CD4-positive, alpha-beta T cell treated with Interleukin-4 for 1 hour (primary cell): ENCODE data around the gene DDX21.
A peak's percentile ranks its signal among the peaks of the same experiment; 100 is the strongest.
"Not testable (repeated sequence)": the region's sequence is repeated elsewhere in the genome, so short reads cannot be mapped to it uniquely, and the experiment has no call there.

Source experiments
- DNase-seq, 2 donors: peaks; one replicate each; pipeline ENCODE4 v3.0.0-alpha.2; 2020 to 2022

The DDX21 gene

DNA sequence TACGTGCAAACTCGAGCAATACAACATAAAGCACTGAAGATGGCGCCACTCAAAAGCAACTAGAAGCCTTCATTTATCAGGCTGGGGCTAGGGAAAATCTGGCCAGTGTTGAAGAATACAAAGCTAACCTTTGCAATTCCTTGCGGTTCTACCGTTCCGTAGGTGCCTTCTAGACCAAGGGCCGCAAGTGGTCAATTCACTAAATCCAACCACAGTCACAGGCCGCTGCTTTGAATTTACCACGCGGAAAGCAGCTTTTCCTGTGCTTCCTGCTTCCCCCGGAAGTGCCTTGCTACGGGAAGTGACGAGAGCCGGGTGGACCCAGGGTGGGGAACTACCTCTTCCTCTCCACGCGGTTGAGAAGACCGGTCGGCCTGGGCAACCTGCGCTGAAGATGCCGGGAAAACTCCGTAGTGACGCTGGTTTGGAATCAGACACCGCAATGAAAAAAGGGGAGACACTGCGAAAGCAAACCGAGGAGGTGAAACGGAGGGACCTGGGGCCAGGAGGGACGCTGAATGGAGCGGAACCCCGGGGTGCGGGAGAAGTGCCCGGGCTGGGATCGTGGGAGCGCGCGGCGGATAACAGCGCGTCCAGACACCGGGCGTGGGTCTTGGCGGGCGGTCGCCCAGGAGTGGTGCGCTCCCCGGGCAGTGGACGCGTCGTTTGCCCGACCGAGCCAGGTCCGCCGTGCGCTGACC, at the start of gene DDX21:
Gene DDX21, plus strand, starts transcription at position 339 of the 701 bp plus-strand sequence. Its CDS starts 56 bp downstream, at position 395.
- DNase-seq: peak; percentile 91 to 92

DNA sequence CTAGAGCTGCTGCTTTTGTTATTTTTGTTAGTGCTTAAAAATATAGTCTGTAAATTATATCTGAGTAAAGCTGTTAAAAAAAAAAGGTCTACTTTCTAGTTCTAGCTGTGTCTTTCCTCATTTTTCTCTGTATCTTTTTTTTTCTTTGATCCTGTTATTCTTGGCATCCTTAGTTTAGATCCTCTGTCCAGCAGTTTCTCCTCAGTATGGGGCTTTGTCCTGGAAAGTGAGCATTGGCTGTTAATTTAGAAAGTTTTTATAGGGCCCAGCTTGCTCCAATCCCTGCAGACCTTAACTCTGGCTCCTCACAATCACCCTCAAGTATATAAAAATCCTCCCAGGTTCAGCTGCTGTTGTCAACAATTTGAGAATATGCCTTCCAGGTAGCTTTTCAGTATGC, 31.4 kb upstream of the DDX21 start:
- DNase-seq: no peak

DNA sequence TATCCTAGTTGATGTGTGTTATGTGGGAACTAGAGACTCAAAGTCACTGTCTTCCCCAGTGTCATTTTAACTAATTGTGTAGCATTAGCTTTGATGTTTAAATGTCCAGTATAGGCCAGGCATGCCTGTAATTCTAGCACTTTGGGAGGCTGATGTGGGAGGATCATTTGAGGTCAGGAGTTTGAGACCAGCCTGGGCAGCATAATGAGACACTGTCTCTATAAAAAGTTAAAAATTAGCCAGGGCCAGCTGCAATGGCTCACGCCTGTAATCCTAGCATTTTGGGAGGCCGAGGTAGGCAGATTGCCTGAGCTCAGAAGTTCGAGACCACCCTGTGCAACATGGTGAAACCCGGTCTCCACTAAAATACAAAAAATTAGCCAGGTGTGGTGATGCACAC, 30.5 kb upstream of the DDX21 start:
- DNase-seq: no peak

DNA sequence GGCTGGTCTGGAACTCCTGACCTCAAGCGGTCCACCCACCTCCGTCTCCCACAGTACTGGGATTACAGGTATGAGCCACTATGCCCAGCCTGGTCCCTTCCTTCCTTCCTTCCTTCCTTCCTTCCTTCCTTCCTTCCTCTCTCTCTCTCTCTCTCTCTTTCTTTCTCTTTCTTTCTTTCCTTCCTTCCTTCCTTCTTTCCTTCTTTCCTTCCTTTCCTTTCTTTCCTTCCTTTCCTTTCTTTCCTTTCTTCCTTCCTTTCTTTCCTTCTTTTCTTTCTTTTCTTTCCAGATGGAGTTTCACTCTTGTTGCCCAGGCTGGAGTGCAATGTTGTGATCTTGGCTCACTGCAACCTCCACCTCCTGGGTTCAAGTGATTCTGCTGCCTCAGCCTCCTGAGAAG, 26.8 kb upstream of the DDX21 start:
- DNase-seq: not testable (repeated sequence)

DNA sequence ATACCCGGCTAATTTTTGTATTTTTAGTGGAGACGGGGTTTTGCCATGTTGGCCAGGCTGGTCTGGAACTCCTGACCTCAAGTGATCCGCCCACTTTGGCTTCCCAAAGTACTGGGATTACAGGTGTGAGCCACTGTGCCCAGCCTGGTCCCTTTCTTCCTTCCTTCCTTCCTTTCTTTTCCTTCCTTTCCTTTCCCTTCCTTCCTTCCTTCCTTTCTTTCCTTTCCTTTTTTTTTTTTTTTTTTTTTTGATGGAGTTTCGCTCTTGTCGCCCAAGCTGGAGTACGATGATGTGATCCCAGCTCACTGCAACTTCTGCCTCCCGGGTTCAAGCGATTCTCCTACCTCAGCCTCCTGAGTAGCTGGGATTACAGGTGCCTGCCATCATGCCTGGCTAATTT, 26.1 kb upstream of the DDX21 start:
- DNase-seq: not testable (repeated sequence)

DNA sequence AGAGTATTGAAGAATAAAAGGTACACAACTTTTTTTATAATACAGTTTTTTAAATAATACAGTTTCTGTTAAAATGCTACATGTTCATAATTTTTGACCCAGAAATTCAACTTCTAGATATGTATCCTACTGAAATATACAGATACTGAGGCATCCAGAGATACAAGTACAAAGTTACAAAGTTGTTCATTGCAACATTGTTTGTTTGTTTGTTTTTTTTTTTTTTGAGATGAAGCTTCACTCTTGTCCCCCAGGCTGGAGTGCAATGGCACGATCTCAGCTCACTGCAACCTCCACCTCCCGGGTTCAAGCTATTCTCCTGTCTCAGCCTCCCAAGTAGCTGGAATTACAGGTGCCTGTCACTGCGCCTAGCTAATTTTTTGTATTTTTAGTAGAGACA, 23.1 kb upstream of the DDX21 start:
- not testable (repeated sequence) for DNase-seq

DNA sequence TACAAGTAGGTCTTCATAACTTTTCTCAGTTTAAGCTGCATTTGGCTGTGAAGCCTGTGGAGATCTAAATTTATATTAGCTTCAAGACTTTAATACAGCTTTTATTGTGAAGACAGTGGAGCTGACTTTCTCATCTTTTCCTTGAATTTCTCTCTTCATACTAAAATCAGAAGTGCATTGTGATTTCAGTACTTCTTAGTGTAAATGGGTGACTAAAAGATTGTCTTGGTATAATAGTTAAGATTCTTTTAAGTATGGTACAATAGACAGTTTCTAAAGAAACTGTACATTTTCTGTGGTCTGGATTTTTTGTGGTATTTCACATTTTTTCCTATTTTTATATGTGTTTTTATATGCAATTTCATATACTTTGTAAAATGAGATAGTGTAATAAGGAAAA, 21.0 kb upstream of the DDX21 start:
- no peak for DNase-seq

DNA sequence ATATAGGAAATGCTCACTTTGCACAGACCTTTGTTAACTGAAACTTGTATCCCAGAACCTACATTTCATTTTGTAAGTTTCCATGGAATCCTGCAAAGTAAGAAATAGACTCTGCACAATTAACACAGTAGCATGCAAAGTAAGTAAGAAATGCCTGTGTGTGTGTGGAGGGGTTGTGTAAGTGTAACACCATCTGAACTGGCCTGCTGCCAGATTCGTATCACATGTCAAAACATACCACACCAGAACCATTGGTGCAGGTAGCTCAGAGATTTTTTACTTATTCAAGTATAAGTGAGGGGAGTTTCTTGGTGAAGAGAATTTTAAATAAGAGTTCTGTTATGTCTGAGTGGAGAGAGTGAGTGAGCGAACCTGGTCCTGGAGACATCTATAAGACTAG, 17.9 kb upstream of the DDX21 start:
- DNase-seq: no peak

DNA sequence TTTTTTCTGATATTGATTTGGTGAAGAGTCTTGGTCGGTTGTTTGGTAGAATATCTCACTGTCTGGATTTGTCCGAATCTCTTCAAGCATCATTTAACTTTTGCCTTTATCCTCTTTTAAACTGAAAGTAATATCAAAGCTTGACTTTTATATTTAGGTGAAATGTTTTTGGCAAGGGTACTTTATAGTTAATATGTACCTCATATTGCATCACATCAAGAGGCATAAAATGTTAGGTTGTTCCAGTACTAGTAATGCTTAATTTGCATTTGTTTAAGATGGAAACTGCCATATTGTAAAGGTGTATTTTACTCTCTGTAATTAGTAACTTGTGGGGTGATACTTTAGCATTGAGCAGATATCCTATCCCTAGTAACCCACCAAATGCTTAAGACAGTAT, 17.1 kb upstream of the DDX21 start:
- no peak for DNase-seq

DNA sequence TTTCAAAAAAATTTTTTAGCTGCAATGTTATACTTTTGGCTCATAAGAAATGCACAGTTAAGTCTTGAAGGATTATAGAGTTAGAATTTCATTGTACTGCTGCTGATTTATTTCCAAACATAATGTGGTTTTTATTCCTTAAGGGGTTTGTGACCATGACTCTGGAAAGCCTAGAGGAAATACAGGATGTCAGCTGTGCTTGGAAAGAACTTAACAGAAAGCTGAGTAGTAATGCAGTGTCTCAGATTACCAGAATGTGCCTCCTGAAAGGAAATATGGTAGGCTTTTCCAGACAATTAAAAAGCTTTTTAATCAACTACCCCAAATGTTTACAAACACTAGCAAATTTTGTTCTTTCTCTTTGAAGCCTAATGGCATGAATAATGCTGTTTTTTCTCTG, 15.1 kb upstream of the DDX21 start:
- DNase-seq: not testable (repeated sequence)

DNA sequence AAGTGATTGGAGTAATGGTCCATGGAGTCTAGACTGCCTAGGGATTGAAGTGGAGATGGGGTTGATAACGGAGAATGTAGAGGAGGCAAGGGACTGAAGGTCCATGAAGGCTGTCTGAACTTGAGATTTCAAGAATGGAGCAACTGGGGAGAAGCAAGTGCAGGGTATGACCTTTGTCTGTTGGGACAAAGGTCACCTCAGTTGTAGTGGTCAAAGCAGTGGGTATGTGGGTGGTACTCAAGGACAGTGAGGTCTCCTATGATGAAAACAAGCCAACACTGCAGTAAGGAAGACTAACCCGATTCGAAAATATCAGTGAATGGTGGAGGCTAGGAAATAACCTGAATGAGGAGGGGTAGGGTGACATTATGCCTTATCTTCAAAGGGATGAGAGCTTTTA, 5.4 kb upstream of the DDX21 start:
- DNase-seq: no peak

DNA sequence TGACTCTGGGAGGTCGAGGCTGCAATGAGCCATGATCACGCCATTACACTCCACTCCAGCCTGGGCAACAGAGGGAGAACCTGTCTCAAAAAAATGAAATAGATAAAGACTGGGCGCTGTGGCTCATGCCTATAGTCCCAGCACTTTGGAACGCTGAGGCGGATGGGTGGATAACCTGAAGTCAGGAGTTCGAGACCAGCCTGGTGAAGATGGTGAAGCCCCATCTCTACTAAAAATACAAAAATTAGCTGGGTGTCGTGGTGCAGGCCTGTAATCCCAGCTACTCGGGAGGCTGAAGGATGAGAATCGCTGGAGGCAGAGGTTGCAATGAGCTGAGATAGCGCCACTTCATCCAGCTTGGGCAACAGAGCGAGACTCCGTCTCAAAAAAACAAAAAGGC, 1.1 kb upstream of the DDX21 start:
- DNase-seq: no peak

DNA sequence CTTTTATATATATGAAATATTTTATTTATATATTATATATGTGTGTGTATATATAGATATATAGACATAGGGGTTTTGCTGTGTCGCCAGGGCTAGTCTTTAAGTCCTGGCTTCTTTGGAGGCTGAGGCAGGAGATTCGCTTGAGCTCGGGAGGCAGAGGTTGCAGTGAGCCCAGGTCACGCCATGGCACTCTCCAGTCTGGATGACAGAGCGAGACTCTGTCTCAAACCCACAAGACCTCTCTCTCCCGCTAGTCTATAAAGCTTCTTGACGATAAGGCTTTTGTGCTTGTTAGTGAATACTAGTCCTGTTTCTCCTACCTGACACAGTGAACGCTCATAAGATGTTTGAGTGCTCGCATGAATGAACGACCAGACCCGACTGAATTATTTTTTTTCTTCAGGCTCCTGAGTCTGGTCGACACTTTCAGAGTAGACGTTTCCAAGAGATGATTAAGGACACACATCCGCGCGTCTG, 577 bp upstream of the DDX21 start:
- no peak for DNase-seq

DNA sequence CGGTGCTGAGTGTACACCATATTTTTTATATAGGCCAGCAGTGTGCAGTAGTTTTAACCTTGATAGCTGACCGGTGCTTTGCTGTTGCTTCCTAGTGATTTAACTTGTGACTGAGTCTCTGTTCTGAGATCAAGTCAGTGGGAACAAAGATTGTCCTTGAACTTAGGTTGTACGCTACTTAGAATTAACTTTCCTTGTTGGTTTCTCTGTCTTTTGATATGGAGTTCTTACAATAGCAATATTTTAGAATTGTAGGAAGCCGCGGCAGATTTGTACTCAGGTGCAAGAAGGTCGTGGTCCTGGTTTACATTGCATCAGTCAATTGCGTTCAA, 1.3 kb downstream of the DDX21 start:
- no peak for DNase-seq

DNA sequence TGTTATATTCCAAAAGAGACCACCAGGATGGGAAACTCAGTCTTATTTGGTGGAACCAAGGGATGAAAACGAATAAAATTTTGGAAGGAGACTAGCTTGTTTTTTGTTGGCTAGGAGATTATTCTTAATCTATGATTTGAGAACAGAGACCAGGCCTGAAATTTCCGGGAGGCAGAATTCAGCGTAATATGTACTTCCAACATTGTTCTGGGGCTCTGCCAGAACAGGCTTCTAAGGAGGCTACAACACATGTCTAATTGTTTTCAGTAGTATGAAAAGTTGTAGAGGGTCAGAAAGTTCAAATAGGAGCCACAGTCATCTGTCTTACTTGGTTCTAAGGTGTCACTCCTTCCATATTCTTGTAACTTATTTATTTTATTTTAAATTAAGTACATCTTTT, 1.7 kb downstream of the DDX21 start:
- no peak for DNase-seq

DNA sequence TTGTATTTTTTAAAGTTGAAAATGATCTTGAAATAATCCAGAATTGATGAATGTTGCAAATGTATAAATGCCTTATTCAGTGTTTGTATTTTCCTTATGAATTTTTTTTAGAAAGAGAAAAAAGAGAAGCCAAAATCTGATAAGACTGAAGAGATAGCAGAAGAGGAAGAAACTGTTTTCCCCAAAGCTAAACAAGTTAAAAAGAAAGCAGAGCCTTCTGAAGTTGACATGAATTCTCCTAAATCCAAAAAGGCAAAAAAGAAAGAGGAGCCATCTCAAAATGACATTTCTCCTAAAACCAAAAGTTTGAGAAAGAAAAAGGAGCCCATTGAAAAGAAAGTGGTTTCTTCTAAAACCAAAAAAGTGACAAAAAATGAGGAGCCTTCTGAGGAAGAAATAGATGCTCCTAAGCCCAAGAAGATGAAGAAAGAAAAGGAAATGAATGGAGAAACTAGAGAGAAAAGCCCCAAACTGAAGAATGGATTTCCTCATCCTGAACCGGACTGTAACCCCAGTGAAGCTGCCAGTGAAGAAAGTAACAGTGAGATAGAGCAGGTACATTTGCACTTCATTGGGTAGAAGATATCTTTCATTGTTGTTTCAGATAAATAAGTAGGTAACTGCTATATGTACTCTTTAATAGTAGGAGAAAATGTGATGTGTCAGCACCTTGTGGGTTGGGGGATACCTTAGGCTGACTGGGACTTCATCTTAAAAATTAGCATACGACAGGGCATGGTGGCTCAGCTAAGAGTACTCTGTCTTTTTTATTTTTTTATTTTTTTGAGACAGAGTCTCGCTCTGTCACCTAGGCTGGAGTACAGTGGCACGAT, 3.9 kb downstream of the DDX21 start:
- no peak for DNase-seq

DNA sequence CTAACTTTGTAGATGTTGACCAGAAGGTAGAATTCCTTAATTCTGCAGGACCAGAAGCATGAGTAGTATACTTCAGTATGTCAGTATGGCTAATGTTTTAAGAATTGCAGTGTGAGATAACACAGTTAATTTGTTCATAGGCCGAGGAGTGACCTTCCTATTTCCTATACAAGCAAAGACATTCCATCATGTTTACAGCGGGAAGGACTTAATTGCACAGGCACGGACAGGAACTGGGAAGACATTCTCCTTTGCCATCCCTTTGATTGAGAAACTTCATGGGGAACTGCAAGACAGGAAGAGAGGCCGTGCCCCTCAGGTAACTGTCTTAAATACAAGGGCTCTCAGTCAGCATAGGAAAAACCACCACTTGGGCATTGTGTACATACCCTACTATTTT, 7.2 kb downstream of the DDX21 start:
- no peak for DNase-seq

DNA sequence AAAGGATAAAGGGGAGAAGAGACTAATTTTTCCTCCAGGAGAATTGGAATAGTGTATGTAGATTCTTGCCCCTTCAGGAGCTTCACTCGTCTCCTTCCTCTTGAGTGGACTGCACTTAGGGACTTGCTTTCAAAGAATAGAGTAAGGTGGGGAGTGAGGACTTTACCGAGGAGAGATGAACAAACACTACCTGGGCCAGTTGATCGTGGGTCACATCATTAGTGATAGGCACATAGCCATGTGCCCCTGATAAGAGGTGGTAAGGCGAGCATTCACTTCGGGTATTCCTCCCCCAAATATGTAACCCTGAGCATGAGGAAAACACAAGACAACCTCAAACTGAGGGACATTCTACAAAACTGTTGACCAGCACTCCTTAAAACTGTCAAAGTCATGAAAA, 18.0 kb downstream of the DDX21 start:
- DNase-seq: no peak

DNA sequence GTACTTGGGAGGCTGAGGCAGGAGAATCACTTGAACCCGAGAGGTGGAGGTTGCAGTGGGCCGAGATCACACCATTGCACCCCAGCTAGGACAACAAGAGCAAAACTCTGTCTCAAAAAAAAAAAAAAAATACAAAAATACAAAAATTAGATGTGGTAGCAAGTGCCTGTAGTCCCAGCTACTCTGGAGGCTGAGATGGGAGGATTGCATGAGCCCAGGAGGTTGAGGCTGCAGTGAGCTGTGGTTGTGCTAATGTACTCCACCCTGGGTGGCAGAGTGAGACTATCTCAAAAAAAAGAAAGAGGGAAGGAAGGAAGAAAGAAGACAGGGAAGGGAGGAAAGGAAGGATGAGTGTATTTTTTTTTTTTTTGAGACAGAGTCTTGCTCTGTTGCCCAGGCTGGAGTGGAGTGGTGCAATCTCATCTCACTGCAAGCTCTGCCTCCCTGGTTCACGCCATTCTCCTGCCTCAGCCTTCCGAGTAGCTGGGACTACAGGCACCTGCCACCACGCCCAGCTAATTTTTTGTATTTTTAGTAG, 20.0 kb downstream of the DDX21 start:
- not testable (repeated sequence) for DNase-seq

DNA sequence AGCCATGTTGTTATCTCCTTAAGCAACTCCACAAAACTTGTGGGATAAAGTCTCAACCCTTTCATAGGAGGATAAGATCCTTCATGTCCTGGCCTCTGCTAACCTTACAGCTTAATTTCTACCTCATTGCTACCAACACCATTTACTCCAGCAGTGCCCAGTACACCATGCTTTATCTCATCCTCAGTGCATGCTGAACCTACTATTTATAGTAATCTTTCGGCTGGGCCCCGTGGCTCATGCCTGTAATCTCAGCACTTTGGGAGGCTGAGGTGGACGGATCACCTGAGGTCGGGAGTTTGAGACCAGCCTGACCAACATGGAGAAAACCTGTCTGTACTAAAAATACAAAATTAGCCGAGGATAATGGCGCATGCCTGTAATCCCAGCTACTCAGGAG, 23.8 kb downstream of the DDX21 start:
- not testable (repeated sequence) for DNase-seq

DNA sequence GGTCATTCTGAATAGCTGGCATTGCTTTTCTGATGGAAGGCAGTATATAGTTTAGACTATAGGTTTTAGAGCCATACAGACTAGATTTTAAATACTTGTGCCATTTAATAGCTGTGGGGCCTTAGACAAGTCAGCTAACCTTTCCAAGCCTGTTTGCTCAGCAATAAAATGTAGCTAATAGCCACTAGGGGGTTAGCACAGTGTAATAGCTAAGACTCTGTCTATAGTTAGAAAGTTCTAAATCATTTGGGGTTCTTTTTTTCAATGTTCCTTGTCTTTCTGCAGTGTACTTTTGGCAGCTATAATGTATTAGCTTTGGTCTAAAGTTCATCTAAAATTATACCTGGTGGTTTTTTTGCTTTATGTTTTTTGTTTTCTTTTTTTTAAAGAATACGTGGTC, 25.1 kb downstream of the DDX21 start:
- DNase-seq: no peak

DNA sequence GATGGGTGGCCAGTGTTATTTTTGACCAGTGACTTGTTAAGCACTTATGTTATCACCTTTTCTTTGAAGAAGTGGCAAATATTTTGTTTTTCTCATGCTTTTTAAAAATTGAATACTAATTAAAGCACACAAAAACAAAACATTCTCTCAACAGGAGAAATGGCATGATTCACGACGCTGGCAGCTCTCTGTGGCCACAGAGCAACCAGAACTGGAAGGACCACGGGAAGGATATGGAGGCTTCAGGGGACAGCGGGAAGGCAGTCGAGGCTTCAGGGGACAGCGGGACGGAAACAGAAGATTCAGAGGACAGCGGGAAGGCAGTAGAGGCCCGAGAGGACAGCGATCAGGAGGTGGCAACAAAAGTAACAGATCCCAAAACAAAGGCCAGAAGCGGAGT, 26.4 kb downstream of the DDX21 start:
- no peak for DNase-seq

DNA sequence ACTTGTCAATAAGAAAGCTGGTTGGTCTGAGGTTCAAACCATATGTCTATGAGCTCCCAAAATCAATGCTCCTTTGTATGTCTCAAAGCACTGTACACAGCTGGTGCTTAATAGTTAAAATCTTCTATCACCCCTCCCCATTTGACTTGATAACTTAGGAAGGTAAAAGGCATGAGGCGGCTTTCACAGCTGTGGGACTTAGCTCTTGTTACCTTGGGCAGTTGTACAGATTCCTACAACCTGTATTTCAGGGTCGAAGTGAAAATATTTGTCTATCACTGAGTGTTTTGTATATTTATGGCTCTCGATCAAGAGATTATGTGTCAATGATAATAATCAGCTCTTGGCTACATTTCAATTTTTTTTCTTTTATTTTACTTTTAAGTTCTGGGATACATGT, 31.6 kb downstream of the DDX21 start:
- no peak for DNase-seq
